ENCODE results near the gene UBE2E2.
"Not testable (repeated sequence)": the region's sequence is repeated elsewhere in the genome, so short reads cannot be mapped to it uniquely, and the experiment has no call there.

The UBE2E2 gene

GRCh38 chr3:23590424-23591273, 387.5 kb downstream of the UBE2E2 start:
- no peak for DNase-seq

- DNase-seq: no peak
Observed at GRCh38 chr3:23591374-23591773, 388.2 kb downstream of the UBE2E2 start.

- DNase-seq: no peak
Observed at GRCh38 chr3:23592961-23593931, 390.1 kb downstream of the UBE2E2 start.

DNA sequence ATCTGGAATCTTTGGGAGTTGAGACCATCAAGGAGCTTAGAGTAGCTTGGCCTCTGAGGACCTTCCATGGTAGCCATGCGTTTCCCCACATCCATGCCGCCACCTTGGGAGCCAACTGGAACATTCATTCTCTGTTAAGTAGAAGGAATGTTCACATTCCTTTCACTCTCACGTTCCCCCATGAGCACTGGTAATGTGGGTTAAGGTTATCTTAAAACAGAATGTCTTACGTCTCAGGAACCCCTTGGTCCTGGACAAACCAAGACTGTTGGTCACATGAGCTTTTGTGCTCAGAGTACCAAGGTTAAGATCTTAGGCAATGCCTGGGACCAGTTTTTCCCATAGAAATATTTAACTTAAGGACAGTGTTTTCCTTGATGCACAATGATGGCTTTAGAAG, 390.9 kb downstream of the UBE2E2 start:
- DNase-seq: no peak

- no peak for DNase-seq
Observed at GRCh38 chr3:23594894-23595670, 392.0 kb downstream of the UBE2E2 start.

DNA sequence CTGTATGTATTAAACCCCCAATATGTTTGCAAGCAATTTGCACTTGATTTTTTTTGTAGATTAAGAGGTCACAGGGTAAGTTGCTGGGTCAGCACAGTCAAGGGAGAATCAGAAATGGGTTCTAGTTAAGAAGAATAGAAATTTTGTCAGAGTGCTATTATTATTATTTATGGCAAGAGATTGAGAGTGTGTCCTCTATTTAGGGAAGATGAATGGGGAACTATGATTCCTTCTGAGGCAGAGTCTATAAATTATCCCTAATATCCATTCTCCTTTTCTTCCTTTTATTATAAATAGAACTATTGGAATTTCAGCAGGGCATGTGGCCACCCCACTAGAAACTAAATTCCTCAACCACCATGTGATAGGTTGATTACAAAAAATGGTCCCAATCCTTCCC, 392.7 kb downstream of the UBE2E2 start:
- no peak for DNase-seq

GRCh38 chr3:23600167-23600871, 397.2 kb downstream of the UBE2E2 start:
- no peak for DNase-seq

GRCh38 chr3:23601091-23601822, 398.1 kb downstream of the UBE2E2 start:
- no peak for DNase-seq

DNA sequence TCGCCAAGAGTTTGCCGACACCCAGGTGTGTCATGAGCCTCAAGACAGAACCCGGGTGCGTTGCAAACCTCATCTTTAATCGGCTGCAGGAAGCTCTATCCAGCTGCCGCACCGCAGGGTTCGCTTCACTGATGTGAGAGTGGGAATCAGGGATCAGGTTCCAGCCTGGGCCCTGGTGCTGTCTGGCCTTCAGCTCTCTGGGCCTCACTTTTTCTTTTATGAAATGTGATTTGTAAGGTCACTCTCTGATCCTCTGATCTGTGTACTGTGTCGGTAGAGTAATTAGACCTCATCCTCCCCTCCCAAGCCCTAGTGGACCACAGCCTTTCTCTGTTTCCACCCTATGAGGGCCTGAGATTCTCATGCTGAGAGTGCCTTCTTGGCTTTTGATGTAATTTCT, 399.8 kb downstream of the UBE2E2 start:
- no peak for DNase-seq

- no peak for DNase-seq
Observed at GRCh38 chr3:23607184-23607847, 404.2 kb downstream of the UBE2E2 start.

DNA sequence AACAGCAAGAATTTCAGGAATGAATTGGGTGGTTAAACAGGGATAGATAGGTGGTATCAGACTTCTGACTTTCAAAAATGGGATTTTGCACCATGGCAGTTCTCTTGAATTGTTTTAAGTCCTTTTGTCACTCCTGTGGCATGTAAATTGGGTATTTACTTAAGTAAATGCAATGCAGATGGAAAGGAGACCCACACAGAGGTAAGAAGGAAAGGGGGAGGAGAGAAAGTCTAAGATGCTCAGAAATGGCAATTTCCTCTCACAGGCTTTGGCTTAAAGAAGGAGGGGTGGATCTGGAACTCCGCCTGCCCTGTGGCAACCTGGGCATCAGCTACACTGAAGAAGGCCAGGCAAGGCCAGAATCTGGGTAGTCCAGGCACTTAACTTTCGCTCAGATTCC, 405.5 kb downstream of the UBE2E2 start:
- no peak for DNase-seq

- DNase-seq: peak; percentile 30 to 60 (median 52)
Observed at GRCh38 chr3:23611737-23612295, 408.7 kb downstream of the UBE2E2 start.

- DNase-seq: peak in 1 of 4 experiments; percentile 11
Observed at GRCh38 chr3:23612296-23612891, 409.3 kb downstream of the UBE2E2 start.

DNA sequence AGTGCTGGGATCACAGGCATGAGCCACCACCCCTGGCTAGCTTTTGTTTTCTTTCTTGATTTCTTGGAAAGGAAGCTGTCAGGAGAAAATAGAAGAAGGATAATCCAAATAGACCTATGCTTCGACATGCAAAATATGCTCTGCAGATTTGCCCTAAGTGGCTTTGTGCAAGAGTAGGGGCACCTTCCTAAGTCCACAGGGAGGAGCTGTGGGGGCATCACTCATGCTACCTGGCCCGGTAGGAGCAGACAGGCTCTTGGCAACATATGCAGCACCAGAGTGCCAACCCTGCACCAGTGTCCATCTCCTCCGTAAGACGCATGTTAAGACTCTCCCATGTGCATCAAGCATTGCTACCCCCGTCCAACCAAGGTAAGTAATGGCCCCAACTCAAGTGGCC, 411.9 kb downstream of the UBE2E2 start:
- DNase-seq: no peak

DNA sequence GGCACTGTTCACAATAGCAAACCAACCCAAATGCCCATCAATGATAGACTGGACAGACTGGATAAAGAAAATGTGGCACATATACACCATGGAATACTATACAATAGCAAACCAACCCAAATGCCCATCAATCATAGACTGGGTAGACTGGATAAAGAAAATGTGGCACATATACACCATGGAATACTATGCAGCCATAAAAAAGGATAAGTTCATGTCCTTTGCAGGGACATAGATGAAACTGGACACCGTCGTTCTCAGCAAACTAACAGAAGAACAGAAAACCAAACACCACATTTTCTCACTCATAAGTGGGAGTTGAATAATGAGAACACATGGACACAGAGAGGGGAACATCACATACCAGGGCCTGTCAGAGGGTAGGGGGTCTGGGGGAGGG, 415.3 kb downstream of the UBE2E2 start:
- DNase-seq: not testable (repeated sequence)

GRCh38 chr3:23619705-23620637, 416.8 kb downstream of the UBE2E2 start:
- DNase-seq: no peak

DNA sequence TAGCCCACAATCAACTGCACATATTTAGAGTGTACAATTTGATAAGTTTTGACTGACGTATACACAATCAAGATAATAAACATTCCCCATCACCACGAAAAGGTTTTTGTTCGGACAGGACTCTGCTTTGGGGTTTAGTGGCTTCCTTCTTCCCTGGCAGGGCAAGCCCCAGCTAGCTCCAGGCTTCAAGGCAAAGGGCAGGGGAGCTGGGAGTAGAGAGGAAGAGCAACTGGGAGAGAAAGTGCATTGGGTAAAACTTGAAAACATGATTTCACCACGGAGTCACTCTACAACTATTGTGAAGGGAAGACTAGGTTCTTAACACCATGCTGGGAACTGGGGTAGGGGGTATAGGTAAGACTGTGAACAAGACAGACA, 417.5 kb downstream of the UBE2E2 start:
- DNase-seq: no peak

- no peak for DNase-seq
Observed at GRCh38 chr3:23623844-23624243, 420.7 kb downstream of the UBE2E2 start.

- DNase-seq: no peak
Observed at GRCh38 chr3:23624305-23624704, 421.2 kb downstream of the UBE2E2 start.
